Measurements from ENCODE around the gene PDE6B. TPM values are rescaled to one million over a fixed set of nuclear protein-coding genes. Genes with fewer than 3 reads are reported as not detected.

The PDE6B gene
- total and polyA plus RNA-seq, 8 donors = 1.1 to 12.3 (median 1.7) TPM; not detected in 4

GRCh38 chr4:653831-654502 lies 28.6 kb downstream of the PDE6B start:
- peaks cover 0 to 63% (median 20%) of the 10 kb centered on the region in 3 donors for H3K27me3 ChIP-seq
- intact Hi-C loops (cut with DNase I; ENCODE audit: low total_unique reads) = no loop called here
- DNase-seq = no peak

GRCh38 chr4:654503-654845 lies 29.1 kb downstream of the PDE6B start:
- intact Hi-C loops (cut with DNase I; ENCODE audit: low total_unique reads) = no loop called here
- peaks cover 0 to 58% (median 20%) of the 10 kb centered on the region in 3 donors for H3K27me3 ChIP-seq

More at GRCh38 chr4:653831-654502, 28.6 kb downstream of the PDE6B start:
- Histone ChIP-seq H3K27ac (no peak overlapping the region), H3K36me3 (no peaks in the 10 kb centered on the region), H3K4me3 (no peak overlapping the region), H3K4me1 (peaks cover 0 to 9% (median 0%) of the 10 kb centered on the region in 4 donors), H3K9me3 (no peaks in the 10 kb centered on the region)
- 70 to 82% (median 78%) methylated on average over 16 to 29 of the region's 29 CpGs for WGBS, 5 donors
- no peak for TF ChIP-seq POLR2A (IDR thresholded peaks at IDR 0.05)

GRCh38 chr4:654871-655463 lies 29.6 kb downstream of the PDE6B start:
- TF ChIP-seq POLR2A (IDR thresholded peaks at IDR 0.05) = no peak
- no peak overlapping the region for H3K27ac ChIP-seq
- 54 to 62% (median 58%) methylated on average over 14 to 17 of the region's 17 CpGs for WGBS, 5 donors

More at GRCh38 chr4:654503-654845, 29.1 kb downstream of the PDE6B start:
- H3K36me3 ChIP-seq = no peaks in the 10 kb centered on the region
- no peak overlapping the region for H3K27ac ChIP-seq
- H3K9me3 ChIP-seq = no peaks in the 10 kb centered on the region
- 93 to 96% (median 95%) methylated on average over 12 to 17 of the region's 17 CpGs for WGBS, 5 donors
- DNase-seq = no peak
- no peak overlapping the region for H3K4me3 ChIP-seq
- H3K4me1 ChIP-seq = peaks cover 0 to 9% (median 0%) of the 10 kb centered on the region in 4 donors
- TF ChIP-seq POLR2AphosphoS5 (IDR thresholded peaks at IDR 0.05) (no peak), CTCF (IDR thresholded peaks at IDR 0.05) (no peak), EP300 (IDR thresholded peaks at IDR 0.05) (no peak), POLR2A (IDR thresholded peaks at IDR 0.05) (no peak)

GRCh38 chr4:655464-656151 lies 30.2 kb downstream of the PDE6B start:
- Histone ChIP-seq H3K4me1 (peaks cover 0 to 9% (median 0%) of the 10 kb centered on the region in 4 donors), H3K4me3 (no peak overlapping the region), H3K27ac (no peak overlapping the region), H3K9me3 (no peaks in the 10 kb centered on the region), H3K27me3 (peaks cover 0 to 46% (median 12%) of the 10 kb centered on the region in 3 donors), H3K36me3 (no peaks in the 10 kb centered on the region)
- intact Hi-C loops (cut with DNase I; ENCODE audit: low total_unique reads) = no loop called here
- no peak for DNase-seq
- TF ChIP-seq POLR2A (IDR thresholded peaks at IDR 0.05) = no peak
- no peak for TF ChIP-seq POLR2AphosphoS5 (IDR thresholded peaks at IDR 0.05)
- no peak for TF ChIP-seq EP300 (IDR thresholded peaks at IDR 0.05)
- TF ChIP-seq CTCF (IDR thresholded peaks at IDR 0.05) = no peak
- WGBS, 5 donors = 53 to 76% (median 60%) methylated on average over 13 to 26 of the region's 26 CpGs

More at GRCh38 chr4:654871-655463, 29.6 kb downstream of the PDE6B start:
- no peak overlapping the region for H3K4me3 ChIP-seq
- H3K27me3 ChIP-seq = peaks cover 0 to 53% (median 19%) of the 10 kb centered on the region in 3 donors
- no peaks in the 10 kb centered on the region for H3K36me3 ChIP-seq
- peaks cover 0 to 9% (median 0%) of the 10 kb centered on the region in 4 donors for H3K4me1 ChIP-seq
- intact Hi-C loops (cut with DNase I; ENCODE audit: low total_unique reads) = no loop called here
- no peaks in the 10 kb centered on the region for H3K9me3 ChIP-seq
- no peak for DNase-seq

- Histone ChIP-seq H3K4me1 (no peaks in the 10 kb centered on the region), H3K27ac (no peak overlapping the region), H3K36me3 (no peaks in the 10 kb centered on the region), H3K9me3 (no peaks in the 10 kb centered on the region), H3K4me3 (no peak overlapping the region), H3K27me3 (peaks cover 0 to 35% (median 4%) of the 10 kb centered on the region in 3 donors)
- no peak for DNase-seq
- intact Hi-C loops (cut with DNase I; ENCODE audit: low total_unique reads) = no loop called here
- no peak for TF ChIP-seq CTCF (IDR thresholded peaks at IDR 0.05)
- TF ChIP-seq POLR2AphosphoS5 (IDR thresholded peaks at IDR 0.05) = no peak
- TF ChIP-seq EP300 (IDR thresholded peaks at IDR 0.05) = no peak
- no peak for TF ChIP-seq POLR2A (IDR thresholded peaks at IDR 0.05)
- 68 to 78% (median 73%) methylated on average over 34 to 58 of the region's 58 CpGs for WGBS, 5 donors
These were observed 31.3 kb downstream of the PDE6B start for GRCh38 chr4:656436-657337.
